GM19463 (cell line): ENCODE results near the gene CANT1.

Experiments
- ATAC-seq: cut with Tn5 transposase; IDR thresholded peaks from one replicate; pipeline ENCODE4 v1.9.1; 2021; ENCODE audit warnings: mild to moderate bottlenecking, moderate library complexity; ENCODE audit not compliant: unreplicated experiment

CANT1 gene

DNA sequence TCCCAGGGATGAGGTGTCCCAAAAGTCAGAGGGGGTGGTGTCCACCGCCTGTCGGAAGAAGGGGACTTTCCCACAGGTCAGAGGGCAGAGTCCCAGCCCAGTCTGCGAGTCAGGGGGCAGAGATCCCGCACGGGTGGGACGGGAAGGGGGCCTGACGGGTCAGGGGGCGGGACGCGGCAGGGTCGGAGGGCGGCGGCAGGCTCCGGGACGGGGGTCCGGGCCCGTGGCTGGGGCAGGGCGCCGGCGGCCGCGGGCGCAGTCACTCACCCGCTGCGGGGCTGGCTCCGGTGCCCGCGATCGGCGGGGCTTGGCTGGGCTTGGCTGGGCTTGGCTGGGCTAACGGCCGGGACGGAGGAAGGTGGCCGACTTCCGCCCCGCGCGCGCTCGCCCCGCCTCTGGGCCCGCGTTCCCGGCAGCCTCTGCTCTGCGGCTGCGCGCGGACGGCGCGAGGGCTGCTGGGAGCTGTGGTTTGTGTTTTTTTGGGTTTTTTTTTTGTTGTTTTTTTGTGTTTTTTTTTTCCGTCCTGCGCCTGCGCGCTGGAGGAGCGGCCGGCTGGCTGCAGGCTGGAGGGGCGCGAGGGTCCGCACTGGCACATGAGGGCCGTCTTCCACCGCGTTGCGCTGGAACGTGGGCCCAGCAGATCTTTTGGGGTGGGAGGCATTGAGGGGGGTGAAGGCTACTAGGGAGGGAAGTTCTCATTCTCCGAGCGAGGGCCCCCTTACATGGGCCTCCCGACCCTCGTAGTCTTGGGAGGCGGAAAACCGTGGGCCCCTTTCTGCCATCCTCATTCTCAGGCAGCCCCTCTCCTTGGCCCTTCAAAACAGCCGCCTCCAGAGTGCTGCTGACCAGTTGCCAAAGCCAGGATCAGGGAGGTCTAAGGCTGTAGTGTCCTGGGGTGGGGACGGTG is at the start of gene CANT1:
Gene CANT1 (minus strand): TSS at position 368 of the 907 bp plus-strand sequence. CDS start 12,142 bp downstream, outside the sequence.
- ATAC-seq = peak; percentile 90

DNA sequence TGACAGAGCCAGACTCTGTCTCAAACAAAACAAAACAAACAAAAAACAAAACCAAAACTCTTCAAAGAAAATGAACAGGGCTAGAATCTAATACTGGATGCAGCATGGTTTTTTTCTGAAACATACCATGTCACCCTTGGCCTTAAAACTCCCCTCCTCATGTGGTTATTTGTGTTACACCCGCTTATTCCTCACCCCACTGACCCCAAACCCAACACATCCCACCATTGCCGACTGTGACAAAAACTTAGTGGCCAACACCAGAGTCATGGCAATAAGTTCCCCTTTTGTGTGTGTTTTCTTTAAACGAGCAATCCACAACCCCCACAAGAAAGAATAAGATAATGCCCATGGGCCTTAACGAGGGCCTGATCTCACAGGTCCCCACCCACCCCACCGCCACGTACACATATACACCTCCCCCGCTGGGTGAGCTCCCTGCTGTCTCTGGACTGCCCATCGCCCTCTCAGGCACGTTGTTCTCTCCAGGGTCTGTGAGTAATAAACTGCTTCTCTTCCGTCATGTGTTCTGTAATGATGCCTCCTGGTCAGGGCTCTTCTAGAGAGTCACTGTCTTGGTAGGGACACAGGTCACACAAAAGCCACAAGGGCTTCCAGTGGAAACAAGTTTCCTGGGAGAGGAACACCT is 48.3 kb upstream of the CANT1 start:
- no peak for ATAC-seq

DNA sequence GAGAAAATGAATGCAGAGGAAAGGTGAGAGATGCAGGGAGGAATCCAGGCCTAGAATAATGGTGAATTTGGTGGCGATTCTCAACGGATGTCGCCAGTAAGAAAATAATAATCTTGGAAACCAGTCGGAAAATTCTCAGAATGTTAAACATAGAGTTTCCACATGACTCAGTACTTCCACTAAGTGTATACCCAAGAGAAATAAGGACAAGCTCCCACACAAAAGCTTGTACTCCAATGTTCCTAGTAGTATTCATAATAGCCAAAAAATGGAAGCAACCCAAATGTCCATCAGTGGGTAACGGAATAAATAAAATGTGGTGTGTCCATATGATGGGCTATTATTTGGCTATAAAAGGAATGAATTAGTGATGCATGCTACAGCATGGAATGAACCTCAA is 45.6 kb upstream of the CANT1 start:
- ATAC-seq = no peak

DNA sequence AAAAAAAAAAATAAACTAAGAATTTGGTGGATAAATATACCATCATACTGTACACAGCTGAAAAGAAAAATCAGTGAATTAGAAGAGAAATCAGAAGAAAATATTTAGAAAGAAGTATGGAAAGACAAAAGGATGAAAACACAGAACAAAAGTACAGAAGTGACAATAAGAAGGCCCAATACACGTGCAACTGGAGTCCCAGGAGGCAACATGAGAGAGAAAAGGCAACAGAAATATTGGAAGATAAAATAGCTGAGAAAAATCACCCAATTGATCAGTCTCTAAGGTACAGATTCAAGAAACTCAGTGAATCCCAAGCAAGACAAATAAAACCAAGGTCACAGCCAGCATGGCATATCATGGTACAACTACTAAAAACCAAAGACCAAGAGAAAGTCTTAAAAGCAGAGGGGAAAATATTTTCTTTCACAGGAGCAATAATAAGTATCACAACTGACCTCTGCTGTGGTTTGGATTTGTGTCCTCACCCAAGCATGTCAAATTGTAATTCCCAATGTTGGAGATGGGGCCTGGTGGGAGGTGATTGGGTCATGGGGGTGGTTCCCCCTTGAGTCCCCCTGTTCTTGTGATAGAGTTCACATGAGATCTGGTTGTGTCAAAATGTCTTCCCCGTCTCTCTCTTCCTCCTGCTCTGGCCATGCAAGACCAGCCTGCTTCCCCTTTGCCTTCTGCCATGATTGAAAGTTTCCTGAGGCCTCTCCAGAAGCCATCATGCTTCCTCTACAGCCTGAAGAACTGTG is 44.8 kb upstream of the CANT1 start:
- no peak for ATAC-seq

DNA sequence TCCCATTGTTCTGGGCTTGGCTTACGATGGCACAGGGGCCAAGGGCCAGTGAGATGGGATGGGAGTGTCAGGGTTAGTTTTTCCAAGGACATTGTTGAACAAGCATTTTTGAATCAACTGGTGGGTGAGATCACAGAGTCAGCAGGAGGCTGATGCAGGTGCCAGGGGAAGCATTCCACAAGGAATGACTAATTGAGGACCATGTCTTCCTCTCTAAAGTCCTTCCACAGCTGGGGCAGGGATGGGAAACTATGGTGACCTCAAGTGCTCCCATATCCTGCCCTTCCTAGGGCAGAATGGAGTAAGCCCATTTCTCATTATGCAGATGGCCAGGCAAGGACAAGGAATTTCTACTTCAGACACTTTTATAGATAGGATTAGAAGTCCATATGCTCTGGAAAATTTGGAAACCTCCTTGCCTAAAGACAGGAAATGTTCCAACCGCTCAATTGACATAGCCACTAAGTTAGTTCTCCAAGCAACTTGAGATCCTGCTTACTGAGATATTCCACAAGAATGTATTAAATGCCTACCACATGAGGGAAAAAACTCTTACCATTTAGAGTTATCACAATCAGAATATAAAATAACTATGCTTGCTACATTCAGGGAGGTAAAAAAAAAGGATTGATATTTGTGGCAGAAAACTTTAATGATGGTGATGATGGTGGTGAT is 43.8 kb upstream of the CANT1 start:
- no peak for ATAC-seq

DNA sequence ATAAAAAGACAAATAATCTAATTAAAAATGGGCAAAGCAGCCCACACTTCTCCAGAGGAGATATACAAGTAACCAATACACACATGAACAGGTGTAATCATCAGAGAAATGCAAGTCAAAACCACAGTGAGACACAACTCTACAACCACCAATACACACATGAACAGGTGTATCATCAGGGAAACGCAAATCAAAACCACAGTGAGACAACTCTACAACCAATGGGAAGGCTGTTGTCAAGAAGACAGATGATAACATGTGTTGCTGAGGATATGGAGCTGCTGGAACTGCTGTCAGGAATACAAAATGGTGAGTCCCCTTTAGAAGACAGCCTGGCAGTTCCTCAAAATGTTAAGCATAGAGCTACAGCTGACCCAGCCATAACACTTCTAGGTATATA is 42.6 kb upstream of the CANT1 start:
- ATAC-seq = no peak

DNA sequence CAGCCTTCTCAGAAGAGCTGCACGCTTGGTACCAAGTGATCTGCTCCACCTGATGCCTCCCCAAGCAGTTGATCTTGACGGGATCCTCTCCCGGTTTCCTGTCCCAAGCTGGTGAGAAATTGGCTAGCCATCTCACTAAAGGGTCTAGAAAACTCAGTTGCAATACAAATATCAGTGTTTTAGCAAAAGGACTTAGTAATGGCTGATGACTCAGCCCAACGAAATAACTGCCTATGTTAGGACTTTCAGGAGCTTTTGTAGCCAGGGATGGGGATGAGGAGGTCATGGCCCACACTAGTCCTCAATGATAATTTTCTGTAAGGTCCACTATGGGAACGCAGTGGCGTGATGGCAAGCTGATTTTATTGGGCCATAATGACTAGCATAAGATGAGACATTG is 41.7 kb upstream of the CANT1 start:
- ATAC-seq = no peak

DNA sequence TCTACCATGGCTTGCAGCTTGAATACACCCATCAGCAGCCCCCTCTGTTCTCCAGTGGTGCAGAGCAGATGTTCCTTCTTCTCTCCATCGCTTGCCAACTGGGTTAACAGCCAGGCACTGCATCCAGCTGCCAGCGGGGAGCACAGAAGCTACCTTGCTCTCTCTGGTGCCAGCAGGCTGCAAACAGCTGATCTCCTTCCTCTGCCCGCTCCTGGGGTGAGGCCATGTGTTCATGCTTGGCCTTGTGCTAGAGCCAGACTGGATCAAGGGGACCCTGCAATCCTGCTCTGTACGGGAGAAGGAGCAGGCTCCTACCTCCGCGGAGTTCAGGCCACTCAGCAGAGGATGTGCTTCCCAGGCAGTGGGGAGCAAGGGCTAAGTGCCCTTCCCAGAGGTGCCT is 41.0 kb upstream of the CANT1 start:
- ATAC-seq = no peak

DNA sequence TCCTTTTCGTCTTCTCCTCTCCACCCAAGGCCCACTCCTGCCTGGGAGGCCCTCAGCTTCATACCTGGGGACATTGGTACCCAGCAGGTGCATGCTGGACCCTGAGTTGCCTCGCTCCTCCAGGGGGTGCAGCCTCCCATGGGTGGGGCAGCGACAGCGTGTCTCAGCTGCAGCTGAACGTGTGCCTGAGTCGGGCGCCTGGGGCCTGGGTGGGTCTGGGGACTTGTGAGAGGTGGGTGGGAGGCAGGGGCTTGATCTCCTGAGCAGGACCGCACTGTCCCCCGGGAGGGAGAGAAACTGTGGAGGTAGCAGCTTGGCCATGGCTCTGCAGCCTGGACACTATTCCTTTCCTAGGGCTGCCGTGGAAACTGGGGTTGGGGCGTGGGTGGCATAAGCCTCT is 40.3 kb upstream of the CANT1 start:
- ATAC-seq = no peak

DNA sequence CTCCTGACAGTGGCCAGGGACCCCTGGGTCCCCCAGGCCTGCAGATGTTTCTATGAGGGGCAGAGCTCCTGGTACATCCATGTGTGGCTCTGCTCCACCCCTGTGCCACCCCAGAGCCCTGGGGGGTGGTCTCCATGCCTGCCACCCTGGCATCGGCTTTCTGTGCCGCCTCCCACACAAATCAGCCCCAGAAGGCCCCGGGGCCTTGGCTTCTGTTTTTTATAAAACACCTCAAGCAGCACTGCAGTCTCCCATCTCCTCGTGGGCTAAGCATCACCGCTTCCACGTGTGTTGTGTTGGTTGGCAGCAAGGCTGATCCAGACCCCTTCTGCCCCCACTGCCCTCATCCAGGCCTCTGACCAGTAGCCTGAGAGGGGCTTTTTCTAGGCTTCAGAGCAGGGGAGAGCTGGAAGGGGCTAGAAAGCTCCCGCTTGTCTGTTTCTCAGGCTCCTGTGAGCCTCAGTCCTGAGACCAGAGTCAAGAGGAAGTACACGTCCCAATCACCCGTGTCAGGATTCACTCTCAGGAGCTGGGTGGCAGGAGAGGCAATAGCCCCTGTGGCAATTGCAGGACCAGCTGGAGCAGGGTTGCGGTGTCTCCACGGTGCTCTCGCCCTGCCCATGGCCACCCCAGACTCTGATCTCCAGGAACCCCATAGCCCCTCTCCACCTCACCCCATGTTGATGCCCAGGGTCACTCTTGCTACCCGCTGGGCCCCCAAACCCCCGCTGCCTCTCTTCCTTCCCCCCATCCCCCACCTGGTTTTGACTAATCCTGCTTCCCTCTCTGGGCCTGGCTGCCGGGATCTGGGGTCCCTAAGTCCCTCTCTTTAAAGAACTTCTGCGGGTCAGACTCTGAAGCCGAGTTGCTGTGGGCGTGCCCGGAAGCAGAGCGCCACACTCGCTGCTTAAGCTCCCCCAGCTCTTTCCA is 39.5 kb upstream of the CANT1 start:
- ATAC-seq = no peak

DNA sequence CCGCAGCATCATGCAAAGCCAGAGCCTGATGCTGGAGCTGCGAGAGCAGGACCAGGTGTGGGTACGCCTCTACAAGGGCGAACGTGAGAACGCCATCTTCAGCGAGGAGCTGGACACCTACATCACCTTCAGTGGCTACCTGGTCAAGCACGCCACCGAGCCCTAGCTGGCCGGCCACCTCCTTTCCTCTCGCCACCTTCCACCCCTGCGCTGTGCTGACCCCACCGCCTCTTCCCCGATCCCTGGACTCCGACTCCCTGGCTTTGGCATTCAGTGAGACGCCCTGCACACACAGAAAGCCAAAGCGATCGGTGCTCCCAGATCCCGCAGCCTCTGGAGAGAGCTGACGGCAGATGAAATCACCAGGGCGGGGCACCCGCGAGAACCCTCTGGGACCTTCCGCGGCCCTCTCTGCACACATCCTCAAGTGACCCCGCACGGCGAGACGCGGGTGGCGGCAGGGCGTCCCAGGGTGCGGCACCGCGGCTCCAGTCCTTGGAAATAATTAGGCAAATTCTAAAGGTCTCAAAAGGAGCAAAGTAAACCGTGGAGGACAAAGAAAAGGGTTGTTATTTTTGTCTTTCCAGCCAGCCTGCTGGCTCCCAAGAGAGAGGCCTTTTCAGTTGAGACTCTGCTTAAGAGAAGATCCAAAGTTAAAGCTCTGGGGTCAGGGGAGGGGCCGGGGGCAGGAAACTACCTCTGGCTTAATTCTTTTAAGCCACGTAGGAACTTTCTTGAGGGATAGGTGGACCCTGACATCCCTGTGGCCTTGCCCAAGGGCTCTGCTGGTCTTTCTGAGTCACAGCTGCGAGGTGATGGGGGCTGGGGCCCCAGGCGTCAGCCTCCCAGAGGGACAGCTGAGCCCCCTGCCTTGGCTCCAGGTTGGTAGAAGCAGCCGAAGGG is 38.6 kb upstream of the CANT1 start:
- no peak for ATAC-seq

DNA sequence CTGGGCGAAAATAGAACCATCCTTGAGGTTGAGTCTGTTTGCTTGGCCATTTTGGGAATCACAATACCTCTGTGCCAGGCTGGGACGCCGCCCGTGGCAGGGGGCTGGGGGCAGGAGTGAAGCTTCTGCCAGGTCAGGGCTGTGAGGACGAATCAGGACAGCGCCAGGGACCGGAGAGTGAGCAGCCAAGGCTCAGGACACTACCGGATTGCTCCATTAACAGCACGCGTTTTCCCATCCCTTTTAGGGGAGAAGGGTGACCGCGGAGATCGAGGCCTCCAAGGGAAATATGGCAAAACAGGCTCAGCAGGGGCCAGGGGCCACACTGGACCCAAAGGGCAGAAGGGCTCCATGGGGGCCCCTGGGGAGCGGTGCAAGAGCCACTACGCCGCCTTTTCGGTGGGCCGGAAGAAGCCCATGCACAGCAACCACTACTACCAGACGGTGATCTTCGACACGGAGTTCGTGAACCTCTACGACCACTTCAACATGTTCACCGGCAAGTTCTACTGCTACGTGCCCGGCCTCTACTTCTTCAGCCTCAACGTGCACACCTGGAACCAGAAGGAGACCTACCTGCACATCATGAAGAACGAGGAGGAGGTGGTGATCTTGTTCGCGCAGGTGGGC is 37.8 kb upstream of the CANT1 start:
- ATAC-seq = no peak

DNA sequence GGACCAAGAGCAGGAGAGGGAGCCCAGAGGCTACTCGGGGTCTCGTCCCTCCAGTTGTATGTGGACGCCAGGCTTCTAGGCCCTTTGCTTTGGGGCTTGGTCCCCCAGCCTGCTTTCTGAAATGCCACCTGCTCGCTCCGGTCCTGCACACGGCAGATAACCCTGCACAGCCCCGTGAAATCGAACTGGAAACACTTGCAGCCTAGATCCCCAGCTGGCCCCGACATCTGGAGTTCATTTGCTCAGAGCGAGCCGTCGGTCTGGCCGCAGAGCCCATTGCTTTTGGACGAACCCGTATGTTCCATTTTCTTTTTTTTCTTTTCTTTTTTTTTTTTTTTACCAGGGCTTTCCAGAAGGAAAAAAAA is 37.3 kb upstream of the CANT1 start:
- no peak for ATAC-seq

DNA sequence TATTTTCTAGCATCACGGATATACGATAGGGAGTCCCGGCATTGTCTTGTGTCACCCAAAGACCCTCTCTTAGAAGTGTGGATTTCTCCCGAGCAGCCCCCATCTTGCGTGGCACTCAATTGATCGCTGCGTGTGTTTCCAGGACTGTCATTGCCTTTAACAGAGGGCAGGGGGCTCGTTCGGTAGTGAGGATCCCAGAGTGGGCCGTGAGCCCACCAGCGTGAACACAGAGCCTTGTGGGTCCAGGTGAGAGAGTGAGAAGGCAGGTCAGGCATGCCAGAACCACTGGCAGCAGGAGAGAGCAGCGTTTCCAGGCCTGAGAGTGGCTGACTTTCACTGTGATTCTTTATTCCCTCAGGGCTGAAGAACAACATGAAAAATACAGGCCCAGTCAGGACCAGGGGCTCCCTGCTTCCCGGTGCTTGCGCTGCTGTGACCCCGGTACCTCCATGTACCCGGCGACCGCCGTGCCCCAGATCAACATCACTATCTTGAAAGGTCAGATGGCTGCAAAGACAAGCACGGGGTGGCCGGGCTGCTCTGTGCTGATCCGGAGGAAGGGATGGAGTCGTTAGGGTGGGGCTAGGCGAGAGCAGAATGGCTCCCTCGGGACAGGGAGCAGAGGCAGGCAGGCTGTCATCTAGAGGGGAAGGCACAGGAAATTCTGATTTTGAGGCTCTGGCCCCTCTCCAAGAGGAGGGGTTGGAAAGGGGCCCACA is 36.8 kb upstream of the CANT1 start:
- ATAC-seq = no peak

DNA sequence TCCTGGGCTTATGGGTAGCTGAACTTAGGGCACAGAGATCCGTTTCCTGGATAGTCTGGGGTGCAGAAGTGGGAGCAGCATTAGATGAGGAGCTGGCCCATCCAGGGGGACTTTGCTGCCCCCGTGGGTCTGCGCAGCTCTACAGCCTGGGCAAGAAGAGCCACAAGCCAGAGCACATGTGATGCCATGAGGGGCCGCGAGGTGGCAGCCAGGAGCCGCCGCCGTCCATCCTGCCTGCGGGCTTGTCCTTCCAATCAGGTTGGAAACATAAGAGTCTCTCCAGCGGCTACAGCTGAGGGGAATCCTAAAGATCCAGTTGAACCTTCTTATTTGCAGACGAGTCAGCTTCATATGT is 36.3 kb upstream of the CANT1 start:
- ATAC-seq = no peak

DNA sequence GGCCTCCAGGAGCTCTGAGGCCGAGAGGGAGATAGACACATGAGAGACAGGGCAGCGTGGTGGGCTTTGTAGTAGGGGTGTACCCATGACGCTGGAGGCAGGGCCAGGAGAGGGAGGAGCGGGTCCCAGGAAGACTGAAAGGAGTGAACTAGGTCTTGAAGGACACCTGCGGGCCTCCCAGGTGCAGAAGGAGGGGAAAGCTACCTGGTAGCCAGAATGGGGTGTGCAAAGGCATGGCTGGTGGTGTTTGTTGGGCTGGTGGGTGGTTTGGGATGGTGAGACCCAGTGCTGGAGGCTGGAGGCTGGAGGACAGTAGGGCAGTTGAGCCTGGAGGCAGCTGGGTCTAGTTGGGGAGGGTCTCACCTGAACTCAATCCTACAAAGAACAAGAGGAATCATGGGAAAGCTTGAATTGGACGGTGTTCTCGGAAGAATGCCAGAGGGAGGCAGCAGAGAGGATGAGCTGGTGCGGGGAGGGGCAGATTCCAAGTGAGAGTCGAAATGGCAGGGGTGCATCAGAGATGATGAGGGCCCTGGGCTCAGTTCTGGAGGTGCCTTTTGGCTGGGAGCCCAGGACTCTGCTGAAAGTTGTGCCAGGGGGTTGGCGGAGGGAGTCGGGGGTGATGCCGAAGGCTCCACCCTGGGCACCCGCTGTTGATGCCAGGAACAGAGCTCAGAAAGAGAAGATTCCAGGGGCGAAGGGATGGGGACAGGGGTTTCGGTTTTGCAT is 35.6 kb upstream of the CANT1 start:
- ATAC-seq = no peak

DNA sequence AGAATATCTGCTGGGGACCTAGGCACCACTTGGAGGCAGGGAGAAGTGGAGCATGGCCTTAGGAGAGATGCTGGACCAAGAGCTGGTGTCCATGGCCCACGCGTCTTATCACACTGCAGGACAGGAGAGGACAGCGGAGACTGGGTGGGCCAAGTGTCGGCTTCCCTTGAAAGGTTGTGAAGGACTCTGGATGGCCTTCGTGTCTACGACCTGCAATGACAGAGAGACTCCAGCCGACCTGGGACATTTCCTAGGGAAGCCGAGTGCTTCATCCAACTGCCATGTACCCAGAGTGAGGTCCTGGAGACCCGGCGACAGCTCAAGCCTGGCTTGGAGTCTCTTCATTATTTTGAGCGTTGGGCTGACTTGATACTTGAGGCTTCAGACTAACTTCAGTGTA is 34.9 kb upstream of the CANT1 start:
- no peak for ATAC-seq
